Measurements from ENCODE around the gene PDE3B. TPM values are rescaled to one million over a fixed set of nuclear protein-coding genes. Genes with fewer than 3 reads are reported as not detected.

The PDE3B gene
- total RNA-seq, 1 donor from 2014 or later: 24.3 TPM

GRCh38 chr11:14898355-14898754 lies 254.8 kb downstream of the PDE3B start:
- H3K4me3 Mint-ChIP-seq: no peak overlapping the region
- H3K4me1 Mint-ChIP-seq: no peaks in the 10 kb centered on the region
- DNase-seq (ENCODE audit: low read depth, low spot score): no peak
- H3K27me3 Mint-ChIP-seq (ENCODE audit: low read depth): no peaks in the 10 kb centered on the region
- H3K9me3 Mint-ChIP-seq: no peaks in the 10 kb centered on the region
- TF ChIP-seq CTCF (conservative IDR thresholded peaks at IDR 0.05): no peak
- no peaks in the 10 kb centered on the region for H3K36me3 Mint-ChIP-seq (ENCODE audit: low read depth)
- no peak overlapping the region for H3K27ac Mint-ChIP-seq (ENCODE audit: unreplicated experiment)

DNA sequence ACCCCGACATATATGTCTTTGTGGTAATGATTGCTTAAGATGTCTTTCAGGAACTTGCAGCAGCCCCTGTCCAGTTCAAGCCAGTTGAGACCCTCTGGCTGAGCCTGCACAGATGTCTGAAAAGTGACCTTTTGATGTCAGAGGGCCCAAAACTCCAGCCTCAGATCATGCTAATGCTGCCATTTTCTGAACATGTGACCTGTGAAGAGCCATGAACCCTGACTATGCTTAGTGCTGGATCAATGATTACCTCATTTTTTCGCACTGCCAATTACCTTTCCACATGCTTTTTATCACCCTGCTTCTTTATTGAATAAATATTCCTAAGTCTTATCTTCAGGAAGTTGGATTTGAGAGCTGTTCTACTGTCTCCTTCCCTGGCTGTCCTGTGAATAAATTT lies 255.3 kb downstream of the PDE3B start:
- H3K36me3 Mint-ChIP-seq (ENCODE audit: low read depth): no peaks in the 10 kb centered on the region
- no peaks in the 10 kb centered on the region for H3K4me1 Mint-ChIP-seq
- H3K27ac Mint-ChIP-seq (ENCODE audit: unreplicated experiment): peak overlapping the region; percentile 44
- no peak overlapping the region for H3K4me3 Mint-ChIP-seq
- no peaks in the 10 kb centered on the region for H3K9me3 Mint-ChIP-seq
- no peaks in the 10 kb centered on the region for H3K27me3 Mint-ChIP-seq (ENCODE audit: low read depth)
- no peak for TF ChIP-seq CTCF (conservative IDR thresholded peaks at IDR 0.05)
- DNase-seq (ENCODE audit: low read depth, low spot score): no peak

DNA sequence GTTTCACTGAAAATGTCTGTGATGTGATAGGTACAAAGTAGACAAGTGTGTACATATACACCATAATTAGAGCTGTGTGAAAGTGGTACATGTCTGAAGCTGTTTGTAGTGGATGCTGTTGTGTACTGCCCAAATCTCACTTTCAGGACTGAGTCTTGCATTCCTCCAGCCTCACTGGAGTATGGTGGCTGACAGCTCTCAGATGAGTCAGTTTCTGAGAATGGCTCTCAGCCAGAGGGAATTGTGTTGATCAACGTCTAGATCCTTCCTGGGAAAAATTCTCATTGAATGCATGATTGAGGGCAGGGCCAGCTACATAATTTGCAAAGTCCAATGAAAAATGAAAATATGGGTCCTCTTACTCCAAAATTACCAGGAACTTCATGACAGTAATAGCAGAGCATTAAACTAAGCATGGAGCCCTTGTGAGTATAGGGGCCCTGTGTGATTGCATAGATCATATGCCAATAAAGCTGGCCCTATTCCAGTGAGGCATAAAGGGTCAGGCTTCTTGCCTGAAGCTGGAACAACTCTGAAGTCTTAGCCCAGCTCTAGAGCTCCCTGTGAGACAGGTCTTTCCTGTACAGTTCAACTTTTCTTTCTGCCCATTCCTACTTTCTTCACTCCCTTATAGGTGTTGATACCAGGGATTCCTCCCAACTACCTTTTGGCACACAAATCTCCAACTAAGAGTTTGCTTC lies 259.2 kb downstream of the PDE3B start:
- H3K36me3 Mint-ChIP-seq (ENCODE audit: low read depth): no peaks in the 10 kb centered on the region
- H3K27me3 Mint-ChIP-seq (ENCODE audit: low read depth): no peaks in the 10 kb centered on the region
- H3K4me1 Mint-ChIP-seq: no peaks in the 10 kb centered on the region
- TF ChIP-seq CTCF (conservative IDR thresholded peaks at IDR 0.05): no peak
- no peak overlapping the region for H3K27ac Mint-ChIP-seq (ENCODE audit: unreplicated experiment)
- no peaks in the 10 kb centered on the region for H3K9me3 Mint-ChIP-seq
- no peak overlapping the region for H3K4me3 Mint-ChIP-seq
- no peak for DNase-seq (ENCODE audit: low read depth, low spot score)

- no peak for DNase-seq (ENCODE audit: low read depth, low spot score)
- H3K27ac Mint-ChIP-seq (ENCODE audit: unreplicated experiment): no peak overlapping the region
- no peaks in the 10 kb centered on the region for H3K9me3 Mint-ChIP-seq
- peak; percentile 60 for TF ChIP-seq CTCF (conservative IDR thresholded peaks at IDR 0.05)
- no peaks in the 10 kb centered on the region for H3K36me3 Mint-ChIP-seq (ENCODE audit: low read depth)
- H3K27me3 Mint-ChIP-seq (ENCODE audit: low read depth): no peaks in the 10 kb centered on the region
- peaks cover 4% of the 10 kb centered on the region for H3K4me1 Mint-ChIP-seq
- H3K4me3 Mint-ChIP-seq: no peak overlapping the region
These were observed 261.1 kb downstream of the PDE3B start for GRCh38 chr11:14904745-14905103.

GRCh38 chr11:14905104-14906033 lies 261.8 kb downstream of the PDE3B start:
- peak; percentile 9 for TF ChIP-seq CTCF (conservative IDR thresholded peaks at IDR 0.05)
- no peaks in the 10 kb centered on the region for H3K9me3 Mint-ChIP-seq
- no peak overlapping the region for H3K4me3 Mint-ChIP-seq
- peaks cover 4% of the 10 kb centered on the region for H3K4me1 Mint-ChIP-seq
- H3K36me3 Mint-ChIP-seq (ENCODE audit: low read depth): no peaks in the 10 kb centered on the region
- H3K27me3 Mint-ChIP-seq (ENCODE audit: low read depth): no peaks in the 10 kb centered on the region
- no peak for DNase-seq (ENCODE audit: low read depth, low spot score)
- no peak overlapping the region for H3K27ac Mint-ChIP-seq (ENCODE audit: unreplicated experiment)
